GM19035 (cell line): ENCODE data around the gene PLVAP.

Experiments used
- ATAC-seq: cut with Tn5 transposase; IDR thresholded peaks from one replicate; pipeline ENCODE4 v1.9.1; 2021; ENCODE audit not compliant: unreplicated experiment

The PLVAP gene

DNA sequence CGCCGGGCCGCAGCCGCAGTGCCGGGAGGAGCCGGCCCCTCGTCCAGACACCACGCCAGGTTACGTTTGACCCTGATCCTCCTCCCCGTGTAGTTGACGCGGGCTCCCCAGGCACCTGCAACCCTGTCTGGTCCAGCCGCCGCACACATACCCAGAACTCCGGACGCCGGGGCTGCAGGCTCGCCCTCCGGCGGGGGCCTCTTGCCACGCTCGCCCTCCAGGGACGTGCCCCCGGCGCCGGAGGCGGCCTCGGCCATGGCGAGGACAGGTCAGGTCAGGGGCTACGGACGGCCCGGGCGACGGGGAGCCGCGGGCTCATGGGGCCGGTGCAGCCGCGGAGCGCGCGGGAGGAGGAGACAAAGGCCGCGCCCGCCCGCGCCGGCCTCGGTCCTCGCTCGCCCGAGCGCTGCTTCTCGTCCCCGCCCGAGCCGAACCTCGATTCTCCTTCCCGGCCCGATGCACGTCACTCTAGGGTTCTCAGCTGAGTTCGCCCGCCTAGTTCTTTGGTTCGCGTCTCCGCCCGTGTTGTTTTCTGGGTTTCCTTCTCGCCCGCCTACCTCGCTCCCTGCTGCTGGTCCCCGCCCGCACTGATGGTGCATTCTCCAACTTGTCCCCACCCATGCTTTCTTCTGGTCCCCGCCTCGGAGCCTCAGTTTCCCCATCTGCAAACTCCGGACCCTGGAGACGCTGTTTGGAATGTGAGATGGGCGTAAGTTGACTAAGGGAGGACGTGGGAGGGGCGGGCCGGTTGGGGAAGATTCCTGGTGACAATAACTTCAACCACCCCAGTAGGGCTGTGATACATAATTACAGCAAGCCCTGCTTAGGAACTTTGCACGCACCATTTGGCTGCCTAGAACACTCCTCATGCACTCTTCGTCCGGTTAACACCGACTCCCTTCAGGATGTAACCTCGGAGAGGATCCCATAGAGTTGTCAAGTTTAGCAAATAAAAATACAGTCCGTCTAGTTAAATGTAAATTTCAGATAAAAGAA lies 42.4 kb downstream of the PLVAP start, which contains the start of gene ANO8:
ANO8 (minus strand) TSS at position 442 of the 996 bp plus-strand sequence; CDS start at position 257, 185 bp downstream.
- ATAC-seq: peak; percentile 47

DNA sequence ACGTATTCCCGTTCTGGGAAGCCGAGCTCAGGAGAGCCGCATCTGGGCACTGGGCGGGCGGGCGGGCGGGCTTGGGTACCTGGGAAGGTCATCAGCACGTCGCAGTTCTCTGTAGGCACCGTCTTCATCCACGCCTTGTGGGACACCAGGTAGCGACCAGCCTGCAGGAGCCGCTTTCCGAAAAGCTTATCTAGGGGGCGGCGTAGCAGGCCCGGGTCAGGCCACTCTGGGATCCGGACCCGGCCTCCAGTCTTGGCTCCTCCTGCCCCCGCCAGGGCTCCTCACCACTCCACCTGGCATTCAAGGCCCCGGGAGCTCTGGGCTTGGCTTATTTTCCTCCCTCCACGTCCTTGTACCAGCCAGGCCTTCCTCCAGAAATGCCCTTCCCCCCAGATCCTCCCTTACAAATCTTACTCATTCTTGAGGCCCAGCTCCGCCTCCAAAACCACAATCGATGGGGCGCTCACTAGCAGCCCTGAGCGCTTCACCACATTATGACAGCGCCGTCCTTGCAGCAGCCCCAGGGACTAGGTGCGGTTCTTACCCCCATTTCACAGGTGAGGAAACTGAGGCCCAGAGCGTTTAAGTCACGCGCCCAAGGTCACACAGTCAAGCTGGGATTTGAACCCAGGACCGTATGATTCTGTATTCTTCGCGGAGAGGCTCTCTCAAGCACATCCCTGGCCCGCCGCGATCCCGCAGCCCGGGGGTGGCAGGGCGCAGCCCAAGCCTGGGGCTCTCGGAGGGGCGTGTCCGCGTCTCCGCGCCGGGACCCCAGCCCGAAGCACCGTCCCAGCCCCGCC lies 43.3 kb downstream of the PLVAP start:
- ATAC-seq: peak; percentile 5

DNA sequence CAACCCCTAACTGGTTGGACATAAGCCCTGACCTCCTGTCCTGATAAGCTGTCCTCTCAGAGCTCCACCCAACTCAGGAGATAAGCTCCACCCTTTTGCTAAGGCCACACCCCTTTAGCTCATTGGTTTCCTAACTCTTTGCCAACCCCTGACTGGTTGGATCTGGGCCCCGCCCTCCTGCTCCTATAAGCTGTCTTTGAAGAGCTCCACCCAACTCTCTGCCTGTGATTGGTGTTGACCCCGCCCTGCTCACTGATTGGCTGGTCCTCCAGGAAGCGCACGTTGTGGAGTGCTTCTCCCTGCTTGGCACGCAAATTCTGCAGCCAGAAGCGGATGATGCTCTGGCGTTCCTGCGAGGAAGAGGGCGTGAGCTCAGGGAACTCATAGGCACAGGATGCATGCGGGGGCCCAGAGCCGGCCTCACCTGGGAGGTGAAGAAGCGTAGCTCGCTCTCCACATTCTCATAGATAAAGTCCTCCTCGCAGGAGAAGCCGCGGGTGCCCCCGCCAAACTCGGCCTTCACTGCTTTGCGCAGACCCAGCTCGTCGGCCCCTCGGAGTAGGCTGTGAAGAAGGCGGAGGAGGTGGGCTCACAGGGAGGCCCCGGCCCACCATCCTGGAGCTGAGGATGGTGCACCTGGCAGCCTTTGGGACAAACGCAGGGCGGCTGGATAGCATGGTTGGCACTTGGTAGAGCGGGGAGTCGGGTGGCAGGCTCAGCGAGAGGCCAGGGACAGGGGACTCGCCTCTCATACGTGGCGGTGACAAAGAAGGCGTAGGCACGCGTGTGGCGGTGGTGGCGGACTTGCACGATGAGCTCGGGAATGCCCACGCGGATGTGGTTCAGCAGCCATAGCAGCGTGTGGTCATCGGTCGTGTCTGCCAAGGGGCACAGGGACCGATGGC lies 44.2 kb downstream of the PLVAP start:
- no peak for ATAC-seq

DNA sequence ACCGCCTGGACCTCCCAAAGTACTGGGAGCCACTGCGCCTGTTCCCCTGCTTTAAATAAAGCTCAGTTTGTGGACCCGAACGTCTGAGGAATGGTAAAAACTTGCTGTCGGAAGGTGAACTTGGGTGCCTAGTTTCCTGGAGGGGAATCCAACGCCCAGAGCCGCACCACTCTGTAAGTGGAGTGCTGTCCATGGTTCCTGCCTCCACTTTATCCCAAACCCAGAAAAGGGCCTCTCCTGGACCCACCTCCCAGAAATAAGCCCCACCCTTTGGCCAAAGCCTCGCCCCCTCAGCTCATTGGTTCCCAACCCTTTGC lies 44.8 kb downstream of the PLVAP start:
- ATAC-seq: no peak

- ATAC-seq: no peak
Observed at GRCh38 chr19:17331045-17331558, 46.0 kb downstream of the PLVAP start.

GRCh38 chr19:17330262-17331044 lies 46.7 kb downstream of the PLVAP start:
- ATAC-seq: no peak

GRCh38 chr19:17329366-17330261 lies 47.5 kb downstream of the PLVAP start:
- ATAC-seq: no peak

DNA sequence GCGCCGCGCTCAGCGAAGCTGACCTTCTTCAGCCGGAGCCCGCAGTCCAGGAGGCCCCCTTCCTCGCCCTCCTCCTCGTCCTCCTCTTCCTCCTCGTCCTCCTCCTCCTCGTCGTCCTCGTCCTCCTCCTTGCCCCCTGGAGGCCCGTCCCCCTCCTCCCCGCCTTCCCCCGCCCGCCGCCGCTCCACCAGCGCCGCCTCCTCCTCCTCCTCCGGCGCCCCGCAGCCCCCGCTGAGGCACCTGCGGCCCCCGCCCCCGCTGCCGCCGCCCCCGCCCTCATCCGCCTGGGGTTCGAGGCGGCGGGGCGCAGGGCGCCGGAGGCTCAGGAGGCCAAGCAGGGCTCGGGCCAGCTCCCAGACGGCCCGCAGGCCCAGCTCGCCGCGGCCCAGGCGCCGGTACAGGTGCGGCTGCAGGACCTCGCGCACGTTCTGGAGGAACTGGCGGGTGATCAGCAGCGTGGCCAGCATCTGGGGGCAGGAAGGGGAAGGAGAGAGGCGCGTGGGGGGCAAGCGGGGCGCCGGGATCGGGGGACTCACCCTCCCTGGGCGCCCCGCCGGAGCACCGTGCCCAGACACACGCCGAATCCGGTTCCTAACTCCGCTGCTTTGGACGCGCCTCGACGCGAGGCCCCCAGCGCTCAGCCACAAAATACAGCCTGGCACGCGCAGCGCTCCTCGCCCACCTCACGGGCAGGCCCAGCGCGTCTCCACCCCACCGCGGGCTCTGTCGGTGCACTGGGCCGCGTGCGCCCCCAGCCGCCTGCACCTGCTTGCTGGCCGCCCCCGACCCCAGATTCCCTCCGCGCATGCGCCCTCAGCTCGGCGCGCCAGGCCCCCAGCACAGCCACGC lies 48.4 kb downstream of the PLVAP start:
- ATAC-seq: no peak

GRCh38 chr19:17327654-17328516 lies 49.3 kb downstream of the PLVAP start:
- ATAC-seq: no peak

- ATAC-seq: no peak
Observed at GRCh38 chr19:17327068-17327653, 50.0 kb downstream of the PLVAP start.

DNA sequence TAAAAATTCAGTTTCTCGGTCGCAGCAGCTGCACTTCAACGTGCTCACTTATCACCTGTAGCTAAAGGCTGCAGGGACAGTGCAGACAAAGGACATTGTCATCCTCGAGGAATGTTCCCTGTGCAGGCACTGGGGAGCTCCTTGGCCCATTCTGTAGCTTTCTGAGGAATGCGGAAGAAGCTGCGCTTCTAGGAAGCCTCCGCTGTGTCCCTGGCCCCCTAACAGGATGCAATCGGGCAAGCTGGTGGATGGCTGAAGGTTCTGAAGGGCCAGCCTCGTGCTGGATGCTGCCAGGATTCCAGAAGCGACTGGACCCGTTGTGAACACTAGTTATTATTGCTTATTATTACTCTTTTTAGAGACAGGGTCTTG lies 50.6 kb downstream of the PLVAP start:
- ATAC-seq: no peak

GRCh38 chr19:17325881-17326594 lies 51.1 kb downstream of the PLVAP start:
- no peak for ATAC-seq

GRCh38 chr19:17325133-17325532 lies 52.0 kb downstream of the PLVAP start:
- no peak for ATAC-seq

DNA sequence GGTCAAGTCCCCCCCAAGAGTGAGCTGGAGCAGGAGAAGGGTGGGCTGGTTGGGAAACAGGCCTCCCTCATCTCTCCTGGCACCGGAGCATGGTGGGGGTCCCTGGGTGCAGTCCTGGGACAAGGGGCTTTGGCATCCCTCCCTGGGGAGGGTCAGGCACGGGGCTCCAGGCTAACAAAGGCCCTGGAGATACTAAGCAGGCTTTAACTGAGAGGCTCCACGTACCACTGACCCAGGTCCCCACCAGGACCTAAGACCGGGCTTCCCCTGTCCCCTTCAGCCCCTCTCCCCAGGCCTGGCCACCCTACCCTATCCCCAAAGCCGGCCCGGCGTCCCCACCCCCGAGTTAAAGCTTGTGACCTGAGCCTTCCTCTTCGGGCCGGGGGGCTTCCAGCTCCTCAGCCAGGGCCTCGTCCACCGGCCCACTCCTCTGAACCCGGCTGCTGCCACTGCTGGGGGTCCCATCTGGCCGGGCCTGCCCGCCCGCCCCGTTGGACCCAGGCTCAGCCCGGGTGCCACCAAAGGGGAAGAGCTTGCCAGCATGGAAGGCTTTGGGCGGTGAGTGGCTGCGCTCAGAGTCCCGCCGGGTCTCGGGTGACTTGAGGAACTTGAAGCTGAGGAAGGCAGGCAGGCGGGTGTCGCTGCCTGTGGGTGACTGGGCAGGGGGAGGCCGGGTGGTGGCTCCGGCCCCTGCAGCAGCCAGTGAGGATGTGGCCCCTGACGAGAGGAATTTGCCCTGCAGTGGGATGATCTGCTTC lies 52.6 kb downstream of the PLVAP start:
- no peak for ATAC-seq

DNA sequence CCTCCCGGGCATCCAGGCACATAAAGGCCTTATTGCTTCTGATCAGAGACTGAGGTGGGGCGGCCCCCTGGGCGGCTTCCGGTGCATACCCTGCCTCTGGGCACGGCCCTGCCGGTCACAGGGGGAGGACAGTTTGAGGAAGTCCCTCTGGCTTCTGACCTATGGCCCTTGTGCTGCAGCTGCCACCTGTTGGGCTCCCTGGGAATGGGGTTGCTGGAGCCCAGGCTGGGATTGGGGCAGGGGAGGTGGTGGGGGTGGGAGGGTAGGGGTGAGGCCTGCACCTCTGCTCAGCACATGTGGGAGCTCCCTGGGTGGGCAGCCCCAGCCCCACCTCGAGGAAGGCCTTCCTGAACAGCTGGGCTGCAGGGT lies 53.2 kb downstream of the PLVAP start:
- no peak for ATAC-seq
